CD4-positive, alpha-beta T cell treated with Interleukin-1 beta for 1 hour (primary cell): ENCODE data around the gene GTPBP10.
A peak's percentile ranks its signal among the peaks of the same experiment; 100 is the strongest.
"Not testable (repeated sequence)": the region's sequence is repeated elsewhere in the genome, so short reads cannot be mapped to it uniquely, and the experiment has no call there.

Source experiments
- DNase-seq, 2 donors: peaks; one replicate each; pipeline ENCODE4 v3.0.0-alpha.2; 2020 to 2022

The GTPBP10 gene, protein sequence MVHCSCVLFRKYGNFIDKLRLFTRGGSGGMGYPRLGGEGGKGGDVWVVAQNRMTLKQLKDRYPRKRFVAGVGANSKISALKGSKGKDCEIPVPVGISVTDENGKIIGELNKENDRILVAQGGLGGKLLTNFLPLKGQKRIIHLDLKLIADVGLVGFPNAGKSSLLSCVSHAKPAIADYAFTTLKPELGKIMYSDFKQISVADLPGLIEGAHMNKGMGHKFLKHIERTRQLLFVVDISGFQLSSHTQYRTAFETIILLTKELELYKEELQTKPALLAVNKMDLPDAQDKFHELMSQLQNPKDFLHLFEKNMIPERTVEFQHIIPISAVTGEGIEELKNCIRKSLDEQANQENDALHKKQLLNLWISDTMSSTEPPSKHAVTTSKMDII

GRCh38 chr7:90346336-90347125 is at the start of gene GTPBP10:
Gene GTPBP10 (plus strand): TSS chr7:90346716. CDS start chr7:90346742, 26 bp downstream.
- peak; percentile 95 for DNase-seq

- no peak for DNase-seq
Measured at GRCh38 chr7:90298145-90299038, 48.1 kb upstream of the GTPBP10 start.

- DNase-seq, result no peak
Measured at GRCh38 chr7:90303241-90303640, 43.3 kb upstream of the GTPBP10 start.

GRCh38 chr7:90309872-90310271 is 36.6 kb upstream of the GTPBP10 start:
- no peak for DNase-seq

DNA sequence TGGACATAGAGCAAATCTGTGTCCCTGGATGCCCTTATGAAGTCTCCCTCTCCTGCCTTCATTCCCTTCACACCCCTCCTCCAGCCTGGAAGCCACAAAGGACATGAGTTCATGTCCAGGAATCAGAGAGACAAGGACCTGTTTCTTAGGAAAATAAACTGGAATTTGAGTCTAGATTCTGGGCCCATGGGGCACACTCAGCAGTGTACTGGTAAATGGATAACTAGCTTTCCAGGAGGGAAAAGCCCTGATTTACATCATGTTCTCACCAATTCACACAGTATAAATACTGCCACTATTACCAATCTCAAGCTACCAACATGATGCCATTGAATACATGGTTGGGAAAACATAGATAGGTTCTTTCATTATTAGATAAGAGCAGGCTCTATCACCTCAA is 35.3 kb upstream of the GTPBP10 start:
- no peak for DNase-seq

DNA sequence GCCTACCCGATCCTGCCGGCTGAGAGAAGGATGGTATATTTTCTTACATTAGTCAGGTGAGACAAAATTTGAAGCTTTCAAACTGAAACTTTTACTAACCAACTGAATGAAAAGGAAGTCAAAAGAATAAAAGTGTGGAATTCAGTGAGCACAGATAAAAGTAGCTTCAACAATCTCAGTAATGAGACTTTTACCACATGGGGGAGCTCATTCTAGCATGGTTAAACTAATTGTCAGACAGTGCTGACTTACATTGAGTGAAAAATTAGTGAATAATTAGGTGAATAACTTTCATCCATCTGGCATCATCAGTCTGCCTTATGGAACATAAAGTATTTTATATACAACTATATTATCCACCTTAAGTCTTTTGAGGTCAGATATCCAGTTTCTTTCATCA is 33.8 kb upstream of the GTPBP10 start:
- DNase-seq, result no peak

GRCh38 chr7:90313907-90314306 is 32.6 kb upstream of the GTPBP10 start:
- no peak for DNase-seq

DNA sequence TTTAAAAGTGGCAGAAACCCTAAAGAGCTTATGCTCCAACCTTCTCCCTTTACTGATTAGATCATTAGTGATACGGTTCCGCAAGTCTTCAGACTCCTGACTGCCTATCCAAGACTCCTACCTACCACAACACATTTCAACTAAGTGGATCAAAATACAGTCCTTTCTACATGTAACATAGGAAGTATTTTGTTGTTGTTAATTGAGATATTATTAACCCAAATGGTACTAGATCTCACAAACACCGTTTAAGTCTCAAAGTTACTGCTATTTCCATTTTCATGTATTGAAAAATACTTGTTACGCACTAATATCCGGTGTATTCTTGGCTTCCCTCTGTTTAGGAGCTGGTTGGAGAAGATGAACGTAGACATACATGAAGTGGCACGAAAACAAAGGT is 26.5 kb upstream of the GTPBP10 start:
- no peak for DNase-seq

DNA sequence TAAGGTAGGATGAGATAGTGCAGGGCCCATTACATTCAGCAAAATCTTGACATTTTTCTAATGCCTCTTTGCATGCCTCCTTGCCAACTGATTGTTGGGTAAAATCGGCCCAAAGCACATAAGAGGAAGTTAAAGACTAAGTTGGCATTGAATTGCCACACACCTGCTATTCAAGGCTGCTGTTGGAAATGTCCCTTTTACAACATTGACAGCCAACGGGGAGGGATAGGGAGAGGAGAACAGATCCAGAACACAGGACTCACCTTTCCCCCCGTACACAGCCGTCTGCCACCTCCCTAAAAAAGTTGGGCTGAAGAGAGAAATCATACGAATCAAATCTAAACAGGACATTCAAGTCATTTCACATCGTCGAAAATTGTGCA is 26.1 kb upstream of the GTPBP10 start:
- DNase-seq, result no peak

GRCh38 chr7:90320801-90321494 is 25.6 kb upstream of the GTPBP10 start, which contains the start of gene FAM237B:
Gene FAM237B (minus strand): TSS chr7:90321304. CDS start chr7:90319748, 1,556 bp downstream.
- DNase-seq, result no peak

GRCh38 chr7:90322837-90323236 is 23.7 kb upstream of the GTPBP10 start:
- DNase-seq, result no peak

- DNase-seq, result no peak
Measured at GRCh38 chr7:90326500-90326899, 20.0 kb upstream of the GTPBP10 start.

GRCh38 chr7:90334193-90334843 is 12.2 kb upstream of the GTPBP10 start:
- no peak for DNase-seq

GRCh38 chr7:90334926-90335325 is 11.6 kb upstream of the GTPBP10 start:
- DNase-seq, result not testable (repeated sequence)

- no peak for DNase-seq
Measured at GRCh38 chr7:90337106-90337505, 9.4 kb upstream of the GTPBP10 start.

DNA sequence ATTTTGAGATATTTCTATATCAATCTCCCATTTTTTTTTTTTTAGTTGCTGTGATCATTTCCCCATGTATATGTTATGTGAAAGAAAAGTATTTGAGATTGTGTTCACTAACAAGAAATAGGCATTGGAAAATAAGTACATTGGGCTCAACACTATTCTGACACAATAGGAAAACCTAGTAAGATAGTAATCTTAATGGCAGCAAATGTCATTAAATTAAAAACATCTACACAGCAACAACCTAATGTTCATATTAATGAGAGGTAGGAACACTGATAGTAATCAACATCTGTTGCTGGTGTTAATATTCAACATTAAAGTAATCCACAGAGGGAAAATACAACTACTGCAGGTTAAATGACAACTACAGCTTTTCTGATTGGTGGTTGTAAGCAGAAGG is 1.5 kb upstream of the GTPBP10 start:
- DNase-seq, result no peak

DNA sequence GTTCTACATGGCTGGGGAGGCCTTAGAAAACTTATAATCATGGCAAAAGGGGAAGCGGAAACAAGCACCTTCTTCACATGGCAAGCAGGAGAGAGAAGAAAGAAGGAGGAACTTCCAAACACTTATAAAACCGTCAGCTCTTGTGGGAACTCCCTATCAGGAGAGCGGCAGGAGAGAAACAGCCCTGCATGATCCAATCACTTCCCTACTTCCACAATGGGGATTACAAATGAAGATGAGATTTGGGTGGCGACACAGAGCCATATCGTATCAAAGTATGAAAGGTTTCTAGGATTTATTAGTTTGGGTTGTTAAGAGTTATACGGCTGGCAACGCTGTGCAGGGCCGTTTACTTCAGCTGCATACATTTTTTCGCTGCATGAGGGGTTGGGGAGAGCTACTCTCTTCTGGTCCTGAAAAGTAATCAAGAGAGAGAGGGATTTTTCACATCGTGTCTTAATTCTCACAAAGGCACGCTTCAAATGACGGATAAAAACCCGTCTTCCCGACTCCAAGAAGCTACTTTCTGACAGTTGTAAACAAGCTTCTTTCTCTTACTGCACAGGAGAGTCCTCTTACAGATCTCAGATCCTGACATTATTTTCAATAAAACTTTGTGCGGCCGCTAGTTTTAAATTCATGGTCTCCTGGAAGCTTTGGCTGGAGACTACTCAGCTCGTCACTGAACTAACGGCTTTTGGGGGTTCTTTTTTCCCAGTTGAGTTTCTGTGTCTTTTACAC is 751 bp upstream of the GTPBP10 start:
- peak in 1 of 2 donors; percentile 10 for DNase-seq

DNA sequence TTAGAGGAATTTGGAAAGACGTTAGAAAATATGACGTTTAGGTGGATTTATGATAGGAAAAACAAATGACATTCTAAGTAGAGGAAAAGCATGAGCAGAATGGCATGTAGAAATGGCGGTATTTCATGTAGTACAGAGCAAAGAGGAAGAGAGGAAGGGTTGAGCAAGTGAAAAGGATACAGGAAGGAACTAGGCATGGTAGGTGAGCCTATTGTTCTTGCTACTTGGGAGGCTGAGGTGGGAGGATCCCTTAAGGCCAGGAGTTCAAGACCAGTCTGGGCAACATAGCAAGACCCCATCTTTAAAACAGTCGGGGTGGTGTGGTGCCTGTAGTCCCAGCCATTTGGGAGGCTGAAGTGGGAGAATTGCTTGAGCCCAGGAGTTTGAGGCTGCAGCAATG is 1.2 kb downstream of the GTPBP10 start:
- no peak for DNase-seq

GRCh38 chr7:90349305-90349704 is 2.8 kb downstream of the GTPBP10 start:
- no peak for DNase-seq

DNA sequence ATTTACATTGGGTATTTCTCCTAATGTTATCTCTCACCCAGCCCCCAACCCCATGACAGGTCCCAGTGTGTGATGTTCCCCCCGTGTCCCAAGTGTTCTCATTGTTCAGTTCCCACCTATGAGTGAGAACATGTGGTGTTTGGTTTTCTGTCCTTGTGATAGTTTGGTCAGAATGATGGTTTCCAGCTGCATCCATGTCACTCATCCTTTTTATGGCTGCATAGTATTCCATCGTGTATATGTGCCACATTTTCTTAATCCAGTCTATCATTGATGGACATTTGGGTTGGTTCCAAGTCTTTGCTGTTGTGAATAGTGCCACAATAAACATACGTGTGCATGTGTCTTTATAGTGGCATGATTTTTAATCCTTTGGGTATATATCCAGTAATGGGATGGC is 3.5 kb downstream of the GTPBP10 start:
- DNase-seq, result not testable (repeated sequence)

GRCh38 chr7:90351987-90352386 is 5.5 kb downstream of the GTPBP10 start:
- no peak for DNase-seq
